GM18499 (cell line): ENCODE data around the gene LHPP.

Source experiments
- ATAC-seq: cut with Tn5 transposase; IDR thresholded peaks from one replicate; pipeline ENCODE4 v1.9.1; 2021; ENCODE audit warnings: moderate number of reproducible peaks; ENCODE audit not compliant: insufficient read depth, unreplicated experiment

The LHPP gene

DNA sequence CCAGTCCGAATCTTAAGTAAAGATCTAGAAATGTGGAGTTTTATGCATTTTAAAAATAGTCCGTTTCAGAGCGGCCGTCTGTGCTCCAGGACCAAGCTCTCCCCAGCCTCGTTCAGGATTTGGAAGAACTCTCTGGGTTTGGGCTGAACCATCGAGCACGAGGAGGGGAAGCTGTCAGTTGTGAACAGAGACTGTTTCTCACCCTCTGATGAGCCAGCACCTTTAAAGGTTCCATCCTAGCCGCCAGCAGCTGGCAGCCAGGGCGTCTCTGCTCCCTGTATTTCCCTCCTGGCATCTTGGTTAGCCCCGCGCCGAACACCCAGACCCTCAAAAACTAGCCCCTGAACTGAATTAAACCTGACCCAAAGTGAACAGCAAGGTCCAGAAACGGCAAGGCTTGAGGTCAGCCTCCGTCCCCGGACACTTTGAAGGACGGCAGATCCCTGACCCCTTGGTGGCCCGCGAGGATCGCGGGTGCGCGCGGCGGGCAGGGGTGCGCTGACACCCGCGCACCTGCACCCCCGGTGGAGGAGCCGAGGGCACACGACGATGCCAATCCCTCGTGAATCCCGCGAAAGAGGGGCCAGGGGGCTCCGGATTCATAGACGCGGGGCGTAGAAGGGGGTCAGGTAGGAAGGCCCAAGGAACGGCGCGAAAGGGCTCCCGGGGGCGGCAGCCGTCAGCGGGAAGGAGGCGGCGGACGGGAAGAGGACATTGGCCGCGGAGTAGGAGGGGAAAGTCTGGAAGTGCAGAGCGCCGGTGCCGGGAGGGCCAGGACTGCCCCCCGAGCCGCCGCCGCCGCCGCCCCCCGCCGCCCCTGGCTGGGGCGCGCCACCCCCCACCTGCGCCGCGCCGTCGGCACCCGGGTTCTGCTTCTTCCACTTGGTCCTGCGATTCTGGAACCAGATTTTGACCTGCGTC, 14.5 kb upstream of the LHPP start:
- ATAC-seq: no peak

- no peak for ATAC-seq
These were observed 13.7 kb upstream of the LHPP start for GRCh38 chr10:124447751-124448466.

GRCh38 chr10:124448696-124449169, 12.9 kb upstream of the LHPP start:
- ATAC-seq: no peak

DNA sequence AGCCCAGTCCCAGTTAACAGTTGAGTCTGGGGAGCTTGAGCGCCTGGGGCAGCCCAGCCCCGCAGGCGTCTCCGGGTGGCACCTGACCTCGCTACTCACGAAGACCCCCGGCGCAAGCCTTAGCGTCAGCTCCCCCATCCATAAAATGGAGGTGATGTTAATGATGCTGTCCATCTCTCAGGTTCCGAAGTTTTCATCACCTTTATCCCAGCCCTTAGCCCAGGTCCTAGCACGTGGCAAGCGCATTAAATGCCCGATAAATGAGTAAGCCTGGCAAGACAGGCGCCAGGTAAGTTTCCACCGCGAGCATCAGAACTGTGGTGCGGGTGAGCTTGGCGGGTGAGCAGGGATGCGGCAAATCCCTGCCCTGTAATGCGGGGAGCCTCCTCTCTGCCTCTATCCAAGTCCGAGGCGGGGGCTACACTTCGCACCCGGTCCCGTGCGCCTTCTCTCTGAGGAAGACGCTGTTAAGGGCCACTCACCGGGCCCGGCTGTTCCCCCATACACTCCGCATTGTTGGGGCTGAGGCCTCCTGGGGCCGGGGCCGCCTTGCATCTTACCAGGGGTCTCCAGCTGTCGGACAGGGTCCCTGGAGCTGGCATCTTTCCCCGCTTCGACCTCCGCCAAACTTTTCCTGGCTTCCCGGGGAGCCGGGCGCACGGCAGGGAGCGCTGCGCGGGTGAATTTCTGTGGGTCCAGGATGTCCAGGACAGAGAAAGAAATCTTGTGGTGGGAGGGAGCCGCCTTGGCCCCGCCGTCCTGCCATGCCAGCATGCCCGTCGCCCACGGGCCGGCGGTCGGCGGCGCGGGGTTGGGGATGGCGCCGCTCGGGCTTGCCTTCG, 12.2 kb upstream of the LHPP start:
- no peak for ATAC-seq

- no peak for ATAC-seq
These were observed 11.4 kb upstream of the LHPP start, which contains the start of gene NKX1-2 for GRCh38 chr10:124450012-124450782. Gene NKX1-2, minus strand, starts transcription at chr10:124450035. Its CDS starts 92 bp downstream, at chr10:124449943.

DNA sequence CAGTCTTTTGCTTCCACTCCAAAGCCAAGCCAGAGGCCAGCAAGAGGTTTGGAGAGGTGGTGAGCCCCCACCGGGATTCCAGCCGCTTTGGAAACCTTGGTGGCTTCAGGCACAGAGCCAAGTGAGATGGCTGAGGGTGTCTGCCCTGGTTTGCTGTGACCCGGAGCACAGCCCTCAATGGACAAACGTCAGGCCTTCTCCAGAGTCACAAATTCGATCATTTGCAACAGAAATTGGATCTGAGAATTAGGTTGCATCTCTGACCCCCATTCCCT, 10.9 kb upstream of the LHPP start:
- no peak for ATAC-seq

- ATAC-seq: no peak
These were observed 10.3 kb upstream of the LHPP start for GRCh38 chr10:124451276-124451675.

DNA sequence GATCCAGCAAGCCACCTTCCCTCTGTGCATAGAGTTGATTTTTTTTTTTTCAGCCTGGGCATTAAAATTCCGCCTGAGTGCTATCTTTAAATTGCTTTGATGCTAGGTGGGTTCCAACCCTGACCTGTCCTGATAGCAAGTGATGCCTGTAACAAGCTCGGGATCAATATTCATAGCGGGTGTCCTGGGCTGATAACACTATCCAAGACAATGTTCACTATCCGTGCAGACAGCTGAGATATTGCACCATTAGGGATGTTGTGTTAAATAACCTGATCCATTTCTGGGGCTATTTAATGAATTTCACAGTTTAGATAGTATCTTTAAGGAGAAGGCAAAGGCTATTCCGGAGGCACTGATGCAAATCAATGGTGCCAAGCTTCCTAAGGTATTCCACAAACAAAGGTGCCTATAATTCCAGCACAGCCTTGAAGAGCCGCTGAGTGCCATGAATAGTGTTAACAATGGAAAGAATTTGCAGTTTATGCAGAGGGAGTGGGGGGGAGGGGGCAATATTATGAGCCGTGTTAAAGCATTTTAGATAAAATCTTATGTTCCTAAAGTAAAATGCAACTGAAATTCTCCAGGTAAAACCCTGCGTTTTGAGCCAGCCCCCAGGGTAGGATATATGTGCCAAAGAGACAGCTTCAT, 7.5 kb upstream of the LHPP start:
- ATAC-seq: no peak

GRCh38 chr10:124455441-124455840, 6.2 kb upstream of the LHPP start:
- no peak for ATAC-seq

- ATAC-seq: no peak
These were observed 3.1 kb upstream of the LHPP start for GRCh38 chr10:124458473-124458872.

DNA sequence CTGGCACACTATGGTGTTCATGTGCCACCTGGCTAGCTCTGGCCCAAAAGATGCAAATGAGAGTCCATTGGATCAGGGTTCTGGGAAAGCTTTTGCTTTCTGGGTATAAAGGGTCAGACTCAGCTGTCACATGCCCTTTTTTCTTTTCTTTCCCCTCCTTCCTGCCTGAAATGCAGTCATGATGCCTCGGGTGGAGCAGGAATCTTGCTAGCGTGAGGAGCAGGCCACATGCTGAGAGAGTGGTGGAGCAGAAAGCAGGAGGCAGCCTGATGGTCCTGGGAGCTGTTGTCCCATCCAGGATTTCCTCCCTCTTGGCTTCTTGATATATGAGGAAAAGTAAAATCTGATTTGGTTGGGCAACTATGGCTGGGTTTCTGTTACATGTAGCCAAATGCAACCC, 2.7 kb upstream of the LHPP start:
- no peak for ATAC-seq

DNA sequence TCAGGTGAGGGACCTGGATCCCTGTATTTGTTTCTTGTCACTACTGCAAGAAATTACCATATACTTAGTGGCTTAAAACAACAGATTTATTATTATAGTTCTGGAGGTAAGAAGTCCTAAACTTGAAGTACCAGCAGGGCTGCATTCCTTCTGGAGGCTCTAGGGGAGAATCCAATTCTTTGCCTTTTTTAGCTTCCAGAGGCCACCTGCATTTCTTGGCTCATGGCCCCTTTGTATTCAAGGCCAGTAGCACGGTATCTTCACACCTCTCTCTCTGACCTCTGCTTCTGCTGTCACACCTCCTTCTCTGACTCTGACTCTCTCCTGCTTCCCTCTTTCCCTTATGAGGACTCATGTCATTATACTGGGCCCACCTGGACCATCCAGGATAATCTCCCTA, 2.2 kb upstream of the LHPP start:
- no peak for ATAC-seq

GRCh38 chr10:124460144-124460543, 1.5 kb upstream of the LHPP start:
- no peak for ATAC-seq

DNA sequence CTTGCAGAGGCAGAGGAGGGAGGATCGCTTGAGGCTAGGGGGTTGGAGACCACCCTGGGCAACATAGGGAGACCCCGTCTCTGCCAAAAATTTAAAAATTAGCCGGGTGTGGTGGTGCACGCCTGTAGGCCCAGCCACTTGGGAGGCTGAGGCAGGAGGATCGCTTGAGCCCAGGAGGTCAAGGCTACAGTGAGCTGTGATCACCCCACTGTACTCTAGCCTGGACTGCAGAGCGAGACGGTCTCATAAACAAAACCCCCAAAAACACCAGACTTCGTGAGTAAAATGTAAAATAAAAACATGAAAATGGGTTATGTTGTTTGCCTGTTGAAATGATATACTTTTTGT, 699 bp downstream of the LHPP start:
- no peak for ATAC-seq

DNA sequence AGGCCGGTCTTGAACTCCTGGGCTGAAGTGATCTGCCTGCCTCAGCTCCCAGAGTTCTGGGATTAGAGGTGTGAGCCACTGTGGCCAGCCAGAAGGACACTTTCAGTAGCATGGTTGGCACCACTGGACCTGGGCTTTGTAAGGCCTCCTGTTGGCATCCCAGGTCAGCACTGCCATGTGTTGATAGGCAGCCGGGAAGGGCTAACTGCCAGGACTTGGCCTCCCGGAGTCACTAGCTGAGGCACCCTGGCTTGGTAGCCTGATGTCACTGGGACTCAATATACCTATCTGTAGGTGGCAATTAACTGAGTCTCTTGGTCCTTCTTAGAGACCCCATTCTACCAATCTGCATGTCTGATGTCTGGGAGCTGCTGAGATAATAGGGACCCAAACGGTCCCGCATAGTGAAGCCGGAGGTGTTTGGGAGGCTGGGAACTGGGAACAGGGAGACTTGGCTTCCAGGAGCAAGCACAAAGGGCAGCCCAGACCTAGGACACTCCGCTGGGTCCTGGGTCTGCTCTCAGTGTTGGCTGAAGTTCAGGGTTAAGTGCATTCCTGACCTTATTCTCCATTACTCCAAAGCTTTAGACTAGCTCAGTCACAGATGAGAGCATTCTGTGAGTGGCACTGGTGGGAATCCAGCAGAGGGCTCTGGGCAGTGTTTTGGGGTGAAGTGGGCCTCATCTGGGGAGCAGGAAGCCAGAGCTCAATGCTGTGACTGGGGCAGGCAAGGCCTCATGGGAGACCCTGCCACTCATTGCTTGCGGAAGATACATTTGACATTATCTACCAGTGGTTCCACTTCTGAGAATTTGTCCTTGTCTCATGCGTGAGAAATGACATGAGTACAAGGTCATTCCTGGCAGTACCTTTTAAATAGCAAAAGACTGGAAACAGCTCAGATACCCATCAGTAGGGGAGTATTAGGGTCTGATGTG, 2.7 kb downstream of the LHPP start:
- no peak for ATAC-seq

GRCh38 chr10:124465003-124465776, 3.6 kb downstream of the LHPP start:
- ATAC-seq: no peak

DNA sequence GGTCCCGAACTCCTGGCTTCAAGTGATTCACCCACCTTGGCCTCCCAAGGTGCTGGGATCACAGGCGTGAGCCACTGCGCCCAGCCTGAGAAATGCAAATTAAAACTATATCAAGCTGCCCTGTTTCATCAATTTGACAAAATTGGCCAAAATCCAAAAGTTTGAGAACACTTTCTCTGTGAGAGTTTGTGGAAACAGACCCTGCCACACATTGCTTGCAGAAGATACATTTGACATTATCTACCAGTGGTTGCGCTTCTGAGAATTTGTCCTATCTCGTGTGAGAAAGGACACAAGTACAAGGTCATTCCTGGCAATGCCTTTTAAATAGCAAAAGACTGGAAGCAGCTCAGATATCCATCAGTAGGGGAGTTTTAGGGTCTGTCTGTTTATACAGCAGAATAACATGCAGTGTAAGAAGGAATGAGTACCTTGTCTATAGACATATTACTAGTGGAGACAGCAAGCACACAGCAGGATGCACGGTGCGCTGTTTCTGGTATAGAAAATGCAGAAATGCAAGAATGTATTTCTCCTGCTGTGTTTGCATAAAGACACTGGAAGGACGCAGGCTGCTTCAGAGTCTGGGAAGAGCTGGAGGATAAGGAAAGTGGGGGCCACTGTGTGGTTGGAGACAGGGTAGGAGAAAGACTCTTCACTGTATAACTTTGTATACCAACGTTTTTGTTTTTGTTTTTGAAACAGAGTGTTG, 4.3 kb downstream of the LHPP start:
- no peak for ATAC-seq
